Activated T-cell treated with anti-CD3 and anti-CD28 coated beads, Interleukin-2, amount 50 U/mL, for 72 hours (primary cell): ENCODE measurements around the gene S100A14. TPM values are rescaled to one million over a fixed set of nuclear protein-coding genes. Genes with fewer than 3 reads are reported as not detected.

ENCODE experiments used
- ATAC-seq, 2 donors: fragments of 150-1000 bp; cut with Tn5 transposase; replicated peaks in 1 of 2; 2 replicates each; pipeline ENCODE4 v1.10.0; 2021; ENCODE audit warnings: moderate library complexity in 2 of 2, mild to moderate bottlenecking in 1 of 2
- DNase-seq, 2 donors: peaks; one replicate each; pipeline ENCODE4 v3.0.0; 2021 to 2022; ENCODE audit warnings: mixed read lengths in 1 of 2
- H3K27ac Mint-ChIP-seq: one replicate; pipeline ENCODE4 v1.8.0; 2022; ENCODE audit warnings: mild to moderate bottlenecking, moderate library complexity, mixed read lengths
- H3K27me3 Mint-ChIP-seq: one replicate; pipeline ENCODE4 v1.8.0; 2022; ENCODE audit warnings: low read depth, mixed read lengths
- H3K36me3 Mint-ChIP-seq, 2 donors: one replicate each; pipeline ENCODE4 v1.8.0; 2022; ENCODE audit warnings: mixed read lengths in 2 of 2, mild to moderate bottlenecking in 1 of 2; ENCODE audit not compliant: insufficient read depth in 2 of 2
- H3K4me1 Mint-ChIP-seq: one replicate; pipeline ENCODE4 v1.8.0; 2022; ENCODE audit warnings: low read depth, mixed read lengths
- H3K4me3 Mint-ChIP-seq, 2 donors: one replicate each; pipeline ENCODE4 v1.8.0; 2022; ENCODE audit warnings: mild to moderate bottlenecking in 2 of 2, mixed read lengths in 2 of 2, moderate library complexity in 2 of 2
- H3K9me3 Mint-ChIP-seq, 2 donors: one replicate each; pipeline ENCODE4 v1.8.0; 2022; ENCODE audit warnings: mixed read lengths in 2 of 2
- total RNA-seq, 2 donors: library from RNA; stranded (reverse); gene quantifications; one replicate each; pipeline ENCODE4 v1.2.3, GENCODE V29; 2022

The S100A14 gene
- 1 to 10 TPM in 1 of 2 donors, under 1 TPM in 1; 0.26 to 1.4 TPM for total RNA-seq

DNA sequence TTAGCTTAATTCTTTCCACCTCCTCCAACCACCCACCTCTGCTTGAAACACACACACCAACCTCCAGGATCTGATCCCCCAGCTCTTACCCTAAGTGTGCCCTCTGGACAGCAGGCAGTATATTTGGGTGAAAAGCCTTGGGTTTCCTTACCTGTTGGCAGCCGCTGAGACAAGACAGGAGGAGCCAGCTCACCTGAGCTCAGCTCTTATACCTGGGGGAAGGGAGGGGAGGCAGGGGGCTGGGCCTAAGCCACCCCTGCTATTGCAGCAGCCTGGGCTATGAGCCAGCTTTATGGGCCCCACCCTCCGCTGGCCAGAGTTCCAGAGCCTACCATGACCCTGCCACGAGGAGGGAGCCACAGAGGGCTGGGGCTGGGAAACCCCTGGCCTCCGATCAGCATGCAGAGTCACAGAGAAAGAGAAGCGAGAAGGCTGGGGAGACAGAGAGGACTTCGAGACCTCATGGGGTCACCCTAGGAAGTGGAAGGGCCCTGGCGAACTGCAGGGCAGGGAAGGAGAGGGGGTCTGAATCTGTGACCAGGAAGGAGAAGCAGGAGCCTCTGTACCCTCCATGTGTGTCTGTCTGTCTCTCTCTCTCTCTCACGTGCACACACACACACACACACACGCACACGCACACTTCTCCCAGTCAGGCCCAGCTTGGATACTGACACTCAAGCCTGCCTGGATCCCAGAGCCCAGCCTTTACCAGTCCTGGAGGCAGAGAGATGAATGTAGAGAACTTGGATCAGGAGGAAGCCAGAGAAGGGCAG is at the start of gene S100A14:
Gene S100A14 (minus strand): TSS at position 182 of the 773 bp plus-strand sequence. CDS start 467 bp downstream, outside the sequence.
- Mint-ChIP-seq H3K36me3 (peaks cover 0 to 1% of the 10 kb centered on the region in 2 donors), H3K27me3 (no peaks in the 10 kb centered on the region), H3K27ac (no peak within 1 kb of the TSS), H3K9me3 (no peaks in the 10 kb centered on the region), H3K4me1 (peaks cover 19% of the 10 kb centered on the region), H3K4me3 (no peak within 1 kb of the TSS)
- ATAC-seq (no peak), DNase-seq (no peak)

DNA sequence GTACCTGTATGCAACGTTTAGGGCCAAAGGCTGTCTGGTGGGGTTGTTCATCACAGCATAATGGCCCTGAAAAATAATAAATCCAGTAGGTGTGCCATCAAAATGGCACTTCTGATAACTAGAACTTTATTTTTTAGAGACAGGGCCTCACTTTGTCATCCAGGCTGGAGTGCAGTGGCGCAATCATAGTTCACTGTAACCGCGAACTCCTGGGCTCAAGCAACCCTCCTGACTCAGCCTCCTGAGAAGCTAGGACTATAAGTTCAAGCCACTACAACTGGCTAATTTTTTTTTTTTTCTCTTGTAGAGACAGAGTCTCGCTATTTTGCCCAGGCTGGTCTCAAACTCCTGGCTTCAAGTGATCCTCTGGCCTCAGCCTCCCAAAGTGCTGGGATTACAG is 47.1 kb upstream of the S100A14 start:
- DNase-seq (no peak), ATAC-seq (no peak)
- Mint-ChIP-seq H3K4me1 (peaks cover 28% of the 10 kb centered on the region), H3K36me3 (peaks cover 13 to 52% of the 10 kb centered on the region in 2 donors), H3K4me3 (no peak overlapping the region), H3K9me3 (no peaks in the 10 kb centered on the region), H3K27ac (no peak overlapping the region), H3K27me3 (no peaks in the 10 kb centered on the region)

- no peak for DNase-seq
- no peak overlapping the region for H3K4me3 Mint-ChIP-seq
- no peaks in the 10 kb centered on the region for H3K9me3 Mint-ChIP-seq
- ATAC-seq, result no peak
- peaks cover 34% of the 10 kb centered on the region for H3K4me1 Mint-ChIP-seq
- no peak overlapping the region for H3K27ac Mint-ChIP-seq
- H3K36me3 Mint-ChIP-seq, result peaks cover 8 to 42% of the 10 kb centered on the region in 2 donors
- no peaks in the 10 kb centered on the region for H3K27me3 Mint-ChIP-seq
Measured at GRCh38 chr1:153662269-153662668, 46.1 kb upstream of the S100A14 start.

DNA sequence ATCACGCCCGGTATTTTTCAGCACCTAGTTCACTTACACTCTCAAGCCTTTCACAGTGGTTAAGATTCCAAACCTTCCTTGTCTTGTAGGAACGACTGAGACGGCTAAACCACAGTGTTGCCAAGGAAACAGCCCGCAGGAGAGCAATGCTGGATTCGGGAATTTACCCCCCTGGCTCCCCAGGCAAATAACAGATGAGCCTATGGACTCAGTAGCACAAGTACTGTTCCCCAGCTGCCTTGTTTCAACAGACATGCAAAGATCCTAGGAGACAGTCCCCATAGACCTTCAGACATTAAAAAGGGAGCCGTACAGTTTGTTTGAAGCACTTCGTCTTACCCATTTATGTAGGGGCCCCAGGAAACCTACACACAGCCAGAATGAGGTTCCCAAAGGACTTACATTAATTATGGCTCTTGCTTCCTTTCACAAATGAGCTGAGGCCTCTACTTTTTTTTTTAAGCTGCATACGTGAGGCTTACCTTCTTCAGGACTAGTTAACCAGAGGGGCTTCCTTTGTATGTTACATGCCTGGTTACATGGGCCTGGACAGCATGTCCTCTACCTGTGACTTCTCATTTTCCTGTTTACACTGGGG is 45.1 kb upstream of the S100A14 start:
- DNase-seq (no peak), ATAC-seq (no peak)
- peak overlapping the region in 1 of 2 donors; percentile 29 for H3K4me3 Mint-ChIP-seq
- peaks cover 30% of the 10 kb centered on the region for H3K4me1 Mint-ChIP-seq
- peak overlapping the region; percentile 74 for H3K27ac Mint-ChIP-seq
- H3K36me3 Mint-ChIP-seq, result peaks cover 8 to 36% of the 10 kb centered on the region in 2 donors
- no peaks in the 10 kb centered on the region for H3K27me3 Mint-ChIP-seq
- no peaks in the 10 kb centered on the region for H3K9me3 Mint-ChIP-seq

DNA sequence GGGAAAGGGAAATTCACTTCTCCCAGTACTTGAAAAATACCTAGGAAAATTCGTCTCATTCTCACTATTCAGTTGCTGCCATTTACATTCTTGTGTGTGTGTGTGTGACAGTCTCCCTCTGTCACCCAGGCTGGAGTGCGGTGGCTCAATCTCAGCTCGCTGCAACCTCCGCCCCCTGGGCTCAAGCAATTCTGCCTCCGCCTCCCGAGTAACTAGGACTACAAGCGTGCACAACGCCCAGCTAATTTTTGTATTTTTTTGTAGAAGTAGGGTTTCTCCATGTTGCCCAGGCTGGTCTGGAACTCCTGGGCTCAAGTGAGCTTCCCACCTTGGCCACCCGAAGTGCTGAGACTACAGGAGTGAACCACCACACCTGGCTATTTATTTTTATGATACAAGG is 43.5 kb upstream of the S100A14 start:
- Mint-ChIP-seq H3K4me1 (peaks cover 28% of the 10 kb centered on the region), H3K9me3 (no peaks in the 10 kb centered on the region), H3K27ac (peak overlapping the region; percentile 85), H3K4me3 (peak overlapping the region; percentile 90 to 97), H3K36me3 (peaks cover 1 to 22% of the 10 kb centered on the region in 2 donors), H3K27me3 (no peaks in the 10 kb centered on the region)
- ATAC-seq (no peak), DNase-seq (no peak)

DNA sequence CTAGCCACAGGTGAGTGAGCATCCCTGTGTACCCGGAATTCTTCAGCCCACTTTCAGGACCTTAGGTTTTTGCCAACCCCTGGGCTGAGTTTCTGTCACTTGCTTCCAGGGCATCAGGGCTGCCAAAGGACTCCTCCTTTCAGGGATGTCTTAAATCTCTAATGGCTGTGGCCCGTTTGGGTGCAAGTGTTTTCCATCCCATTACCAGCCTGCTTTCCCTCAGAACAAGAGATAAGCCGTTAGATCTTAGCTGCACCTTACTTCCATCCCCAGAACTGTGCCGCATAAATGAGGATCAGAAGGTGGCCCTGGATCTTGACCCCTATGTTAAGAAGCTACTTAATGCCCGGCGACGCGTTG is 43.0 kb upstream of the S100A14 start:
- ATAC-seq, result no peak

DNA sequence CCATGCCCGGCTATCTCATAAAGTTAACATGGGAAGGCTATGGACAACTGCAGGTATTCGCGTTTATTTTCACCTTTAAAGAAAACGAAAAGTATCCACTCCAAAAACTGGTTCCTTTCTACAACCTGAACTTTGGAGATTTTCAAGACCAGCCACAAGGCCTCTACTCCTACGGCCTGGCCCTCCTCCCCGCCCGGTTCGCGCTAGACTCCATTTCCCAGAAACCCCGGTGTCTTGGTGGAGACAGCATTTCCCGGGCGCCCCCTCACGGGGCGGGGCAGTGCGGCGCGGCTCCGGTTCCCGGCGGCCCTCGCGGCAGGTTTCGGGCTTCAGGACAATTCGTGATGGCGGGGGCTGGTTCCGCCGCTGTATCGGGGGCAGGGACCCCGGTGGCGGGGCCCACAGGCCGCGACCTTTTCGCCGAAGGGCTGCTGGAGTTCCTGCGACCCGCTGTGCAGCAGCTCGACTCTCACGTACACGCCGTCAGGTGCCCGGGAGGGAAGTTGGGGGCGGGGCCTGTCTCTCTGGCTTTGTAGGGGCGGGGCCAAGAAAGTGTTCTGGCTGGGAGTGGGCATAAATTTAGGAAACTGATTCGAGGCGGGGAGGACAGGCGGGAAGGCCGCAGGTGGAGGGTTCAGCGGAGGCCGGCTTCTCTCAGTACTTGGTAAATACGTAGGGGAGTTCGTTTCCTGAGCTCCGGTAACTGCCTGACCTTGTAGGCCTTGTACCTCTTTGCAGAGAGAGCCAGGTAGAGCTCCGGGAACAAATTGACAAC is 42.5 kb upstream of the S100A14 start, which contains the start of gene SNAPIN:
Gene SNAPIN (plus strand): TSS at position 304 of the 775 bp plus-strand sequence. CDS start 41 bp downstream, at position 345.
- Mint-ChIP-seq H3K27ac (peak within 1 kb of the TSS; percentile 85), H3K36me3 (peaks cover 1 to 20% of the 10 kb centered on the region in 2 donors), H3K4me3 (peak within 1 kb of the TSS; percentile 90 to 97), H3K4me1 (peaks cover 28% of the 10 kb centered on the region), H3K27me3 (no peaks in the 10 kb centered on the region), H3K9me3 (no peaks in the 10 kb centered on the region)
- DNase-seq (peak; percentile 95), ATAC-seq (peak; percentile 94)

More for the DNA sequence above, 43.0 kb upstream of the S100A14 start:
- Mint-ChIP-seq H3K27me3 (no peaks in the 10 kb centered on the region), H3K4me1 (peaks cover 28% of the 10 kb centered on the region), H3K36me3 (peaks cover 1 to 22% of the 10 kb centered on the region in 2 donors), H3K9me3 (no peaks in the 10 kb centered on the region), H3K27ac (peak overlapping the region; percentile 85), H3K4me3 (peak overlapping the region; percentile 90 to 97)
- DNase-seq, result no peak

- Mint-ChIP-seq H3K9me3 (no peaks in the 10 kb centered on the region), H3K27me3 (no peaks in the 10 kb centered on the region), H3K36me3 (no peaks in the 10 kb centered on the region), H3K27ac (no peak overlapping the region), H3K4me3 (no peak overlapping the region), H3K4me1 (peaks cover 20% of the 10 kb centered on the region)
- no peak for DNase-seq
- no peak for ATAC-seq
Measured at GRCh38 chr1:153655333-153655732, 39.2 kb upstream of the S100A14 start.

DNA sequence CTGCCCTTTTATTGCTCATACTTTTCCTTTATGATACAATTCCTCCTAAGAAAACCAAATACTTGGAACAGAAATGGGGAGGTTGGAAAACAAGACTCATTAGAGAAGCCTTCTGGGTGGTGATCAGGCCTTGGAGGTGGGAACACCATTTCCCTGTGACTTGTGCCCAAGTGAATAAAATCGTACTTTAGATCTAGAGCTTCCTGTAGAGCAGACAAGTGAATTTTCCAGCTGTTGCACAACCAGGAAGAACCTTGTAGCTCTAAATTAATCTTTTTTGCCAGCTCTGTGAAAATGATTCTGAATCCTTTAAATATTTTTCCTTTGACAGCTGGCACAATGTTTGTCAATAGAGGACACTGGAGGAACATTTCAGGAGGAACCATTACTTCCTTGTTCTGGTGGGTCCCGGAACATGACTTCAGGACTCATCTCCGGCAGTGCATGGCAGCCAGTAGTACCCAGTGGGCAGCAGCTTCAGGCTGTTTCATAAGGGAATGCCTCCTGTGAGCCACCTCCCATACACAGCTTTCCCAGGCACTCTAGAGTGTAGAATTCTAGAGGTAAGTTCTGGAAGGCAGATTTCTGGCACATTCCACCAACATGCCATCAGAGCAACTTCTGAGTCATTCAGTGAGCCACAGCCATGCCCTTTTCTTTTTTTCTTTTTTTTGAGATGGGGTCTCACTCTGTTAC is 36.8 kb upstream of the S100A14 start:
- no peaks in the 10 kb centered on the region for H3K36me3 Mint-ChIP-seq
- no peaks in the 10 kb centered on the region for H3K27me3 Mint-ChIP-seq
- peaks cover 22% of the 10 kb centered on the region for H3K4me1 Mint-ChIP-seq
- H3K27ac Mint-ChIP-seq, result no peak overlapping the region
- ATAC-seq, result no peak
- no peak for DNase-seq
- H3K4me3 Mint-ChIP-seq, result no peak overlapping the region
- H3K9me3 Mint-ChIP-seq, result no peaks in the 10 kb centered on the region

DNA sequence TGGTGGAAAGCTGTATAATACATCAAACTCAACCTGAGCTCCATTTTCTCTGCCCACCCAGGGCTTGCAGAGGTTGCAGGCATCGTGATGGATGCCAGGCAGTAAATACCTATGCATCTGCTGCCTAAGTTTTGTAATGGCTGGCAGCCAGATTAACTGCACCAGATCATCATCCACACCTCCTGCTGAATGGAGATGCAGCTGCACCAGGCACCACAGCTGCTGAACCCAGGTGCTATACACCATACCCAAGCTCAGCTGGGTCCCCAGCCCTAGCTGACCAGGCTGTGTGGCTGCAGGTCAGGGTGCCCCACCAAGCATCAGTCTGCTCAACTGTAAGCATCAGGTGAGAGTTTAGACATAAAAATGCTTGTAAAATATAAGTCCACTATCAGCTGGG is 35.6 kb upstream of the S100A14 start:
- no peak overlapping the region for H3K4me3 Mint-ChIP-seq

DNA sequence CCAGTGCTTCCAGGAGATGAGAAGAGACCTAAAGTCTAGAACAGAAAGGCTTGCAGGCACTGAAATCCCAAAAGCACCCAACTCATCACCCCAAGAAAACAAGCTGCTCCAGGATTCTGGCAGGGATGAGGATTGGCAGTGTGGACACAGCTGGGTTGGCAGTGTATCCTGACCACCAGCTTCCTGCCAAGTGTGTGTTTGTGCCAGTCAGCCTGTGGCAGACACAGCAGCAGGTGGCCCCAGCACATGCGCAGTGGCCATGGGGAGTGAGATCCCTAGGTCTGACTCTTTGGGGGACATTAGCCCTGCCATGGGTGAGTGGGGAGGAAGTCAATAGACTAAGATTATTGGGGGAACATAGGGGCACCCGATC is 33.7 kb upstream of the S100A14 start:
- H3K4me1 Mint-ChIP-seq, result peaks cover 48% of the 10 kb centered on the region
- H3K27ac Mint-ChIP-seq, result peak overlapping the region; percentile 63
- DNase-seq (no peak), ATAC-seq (peak; percentile 21 to 39)
- peaks cover 5 to 18% of the 10 kb centered on the region in 2 donors for H3K36me3 Mint-ChIP-seq
- no peak overlapping the region for H3K4me3 Mint-ChIP-seq
- no peaks in the 10 kb centered on the region for H3K9me3 Mint-ChIP-seq
- H3K27me3 Mint-ChIP-seq, result no peaks in the 10 kb centered on the region

More for the DNA sequence above, 35.6 kb upstream of the S100A14 start:
- peaks cover 30% of the 10 kb centered on the region for H3K4me1 Mint-ChIP-seq
- DNase-seq (no peak), ATAC-seq (peak in 1 of 2 donors; percentile 14)
- H3K9me3 Mint-ChIP-seq, result no peaks in the 10 kb centered on the region
- H3K36me3 Mint-ChIP-seq, result peaks cover 0 to 2% of the 10 kb centered on the region in 2 donors
- no peak overlapping the region for H3K27ac Mint-ChIP-seq
- no peaks in the 10 kb centered on the region for H3K27me3 Mint-ChIP-seq

DNA sequence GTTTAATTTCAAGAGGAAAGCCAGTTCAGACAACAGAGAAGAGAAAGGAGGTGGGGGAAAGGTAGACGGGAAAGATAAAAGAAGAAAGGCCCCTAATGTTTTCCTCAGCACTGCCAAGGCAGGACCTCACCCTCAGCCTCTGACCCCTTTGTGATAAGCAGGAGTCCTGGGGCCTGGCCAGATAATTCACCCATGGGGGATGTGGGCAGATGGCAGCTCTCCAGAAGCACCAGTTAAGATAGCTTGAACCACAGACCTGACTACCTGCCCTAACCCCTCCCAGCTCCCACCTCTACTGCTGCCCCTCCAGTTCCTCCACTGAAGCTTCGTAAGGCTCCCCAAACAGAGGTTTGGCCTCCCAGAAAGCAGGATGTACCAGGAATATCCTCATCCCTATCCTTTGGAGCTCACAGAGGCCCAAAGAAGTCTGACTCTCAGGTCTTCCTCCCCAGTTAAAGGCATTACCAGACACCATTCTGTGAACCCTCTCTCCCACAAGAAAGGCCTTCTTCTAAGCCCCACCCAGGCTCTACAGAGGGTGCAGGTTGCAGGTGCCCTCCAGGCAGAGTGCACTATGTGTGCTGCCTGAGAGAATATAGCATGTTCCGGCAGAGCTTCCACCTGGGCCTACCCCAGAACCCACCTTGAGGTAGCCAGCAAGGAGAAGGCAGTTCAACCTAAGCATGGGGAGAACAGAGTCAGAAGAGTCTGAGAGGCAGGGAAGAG is 33.2 kb upstream of the S100A14 start:
- Mint-ChIP-seq H3K4me3 (no peak overlapping the region), H3K36me3 (peaks cover 6 to 24% of the 10 kb centered on the region in 2 donors), H3K27ac (peak overlapping the region; percentile 63), H3K4me1 (peaks cover 53% of the 10 kb centered on the region), H3K9me3 (no peaks in the 10 kb centered on the region), H3K27me3 (no peaks in the 10 kb centered on the region)
- DNase-seq, result no peak
- ATAC-seq, result peak; percentile 25 to 28
